HEK293T (cell line): Measurements from ENCODE around the gene HCN4.

Experiments used
- BHLHE40 ChIP-seq: fragments of 450-650 bp; IDR thresholded peaks from 2 replicates; pipeline ENCODE4 v1.6.1; 2016; ENCODE audit warnings: mild to moderate bottlenecking, moderate library complexity, borderline replicate concordance
- ELF4 ChIP-seq: fragments of 450-650 bp; IDR thresholded peaks from 2 replicates; pipeline ENCODE4 v1.6.1; 2017; ENCODE audit warnings: antibody characterized with exemption
- FOXA1 ChIP-seq: fragments of 450-650 bp; IDR thresholded peaks from 2 replicates; pipeline ENCODE4 v1.6.1; 2016; ENCODE audit warnings: mild to moderate bottlenecking
- FOXK2 ChIP-seq: fragments of 450-650 bp; IDR thresholded peaks from 2 replicates; pipeline ENCODE4 v1.6.1; 2016; ENCODE audit warnings: mild to moderate bottlenecking
- FOXM1 ChIP-seq: fragments of 450-650 bp; IDR thresholded peaks from 2 replicates; pipeline ENCODE4 v1.6.1; 2017; ENCODE audit warnings: mild to moderate bottlenecking, borderline replicate concordance
- HDGF ChIP-seq: fragments of 450-650 bp; IDR thresholded peaks from 2 replicates; pipeline ENCODE4 v1.6.1; 2017; ENCODE audit warnings: antibody characterized with exemption, borderline replicate concordance
- L3MBTL2 ChIP-seq: fragments of 450-650 bp; conservative IDR thresholded peaks from 2 replicates; pipeline ENCODE4 v1.6.1; 2016; ENCODE audit warnings: mild to moderate bottlenecking
- NFRKB ChIP-seq: fragments of 450-650 bp; IDR thresholded peaks from 2 replicates; pipeline ENCODE4 v1.6.1; 2016; ENCODE audit warnings: mild to moderate bottlenecking, moderate library complexity
- PKNOX1 ChIP-seq: fragments of 450-650 bp; IDR thresholded peaks from 2 replicates; pipeline ENCODE4 v1.6.1; 2016
- SP1 ChIP-seq: fragments of 450-650 bp; IDR thresholded peaks from 2 replicates; pipeline ENCODE4 v1.6.1; 2017
- ZNF384 ChIP-seq: fragments of 450-650 bp; IDR thresholded peaks from 2 replicates; pipeline ENCODE4 v1.6.1; 2016

- TF ChIP-seq FOXA1 (no peak), FOXM1 (no peak), L3MBTL2 (no peak), ZNF384 (no peak), FOXK2 (no peak), ELF4 (no peak), BHLHE40 (no peak), PKNOX1 (no peak), SP1 (no peak), NFRKB (no peak), HDGF (no peak)
These were observed 6.3 kb upstream of the HCN4 start for GRCh38 chr15:73375012-73375411.
